ENCODE results near the gene SLX4IP.
A peak's percentile ranks its signal among the peaks of the same experiment; 100 is the strongest.

Gene SLX4IP

GRCh38 chr20:10429443-10429981 is 5.6 kb upstream of the SLX4IP start:
- DNase-seq, result no peak

- no peak for DNase-seq
Measured at GRCh38 chr20:10430000-10430466, 5.1 kb upstream of the SLX4IP start.

GRCh38 chr20:10430704-10431103 is 4.4 kb upstream of the SLX4IP start:
- DNase-seq, result no peak

- no peak for DNase-seq
Measured at GRCh38 chr20:10432079-10432478, 3.0 kb upstream of the SLX4IP start.

GRCh38 chr20:10433014-10433622 is 2.0 kb upstream of the SLX4IP start:
- peak in 1 of 2 experiments; percentile 26 for DNase-seq

GRCh38 chr20:10433623-10434466 is 1.3 kb upstream of the SLX4IP start, which contains the start of gene MKKS:
MKKS (minus strand) TSS chr20:10434222; CDS start chr20:10413514, 20,708 bp downstream.
- peak; percentile 88 to 89 for DNase-seq

GRCh38 chr20:10434467-10434831 is 656 bp upstream of the SLX4IP start:
- DNase-seq, result peak; percentile 83 to 84

- DNase-seq, result no peak
Measured at GRCh38 chr20:10436053-10436699, 1.1 kb downstream of the SLX4IP start.

GRCh38 chr20:10438217-10438616 is 3.1 kb downstream of the SLX4IP start:
- DNase-seq, result no peak

GRCh38 chr20:10443936-10444335 is 8.8 kb downstream of the SLX4IP start:
- DNase-seq, result no peak

GRCh38 chr20:10445758-10446157 is 10.7 kb downstream of the SLX4IP start:
- no peak for DNase-seq

- peak; percentile 43 to 52 for DNase-seq
Measured at GRCh38 chr20:10447028-10447427, 11.9 kb downstream of the SLX4IP start.

- DNase-seq, result no peak
Measured at GRCh38 chr20:10448270-10449156, 13.4 kb downstream of the SLX4IP start.

GRCh38 chr20:10449270-10449669 is 14.2 kb downstream of the SLX4IP start:
- DNase-seq, result no peak

GRCh38 chr20:10453241-10453640 is 18.1 kb downstream of the SLX4IP start:
- peak in 1 of 2 experiments; percentile 40 for DNase-seq

- no peak for DNase-seq
Measured at GRCh38 chr20:10454151-10454750, 19.1 kb downstream of the SLX4IP start.

- no peak for DNase-seq
Measured at GRCh38 chr20:10461495-10461894, 26.4 kb downstream of the SLX4IP start.

GRCh38 chr20:10462516-10462915 is 27.4 kb downstream of the SLX4IP start:
- no peak for DNase-seq

- no peak for DNase-seq
Measured at GRCh38 chr20:10463622-10464021, 28.5 kb downstream of the SLX4IP start.

GRCh38 chr20:10465135-10465534 is 30.0 kb downstream of the SLX4IP start:
- DNase-seq, result no peak

GRCh38 chr20:10466325-10466724 is 31.2 kb downstream of the SLX4IP start:
- no peak for DNase-seq

GRCh38 chr20:10466855-10467254 is 31.8 kb downstream of the SLX4IP start:
- no peak for DNase-seq

All from activated T-cell treated with anti-CD3 and anti-CD28 coated beads, Interleukin-2, amount 50 U/mL, for 48 hours (primary cell).